Measurements from ENCODE around the gene PRICKLE1.
"Not testable (repeated sequence)": the region's sequence is repeated elsewhere in the genome, so short reads cannot be mapped to it uniquely, and the experiment has no call there.

Gene PRICKLE1

DNA sequence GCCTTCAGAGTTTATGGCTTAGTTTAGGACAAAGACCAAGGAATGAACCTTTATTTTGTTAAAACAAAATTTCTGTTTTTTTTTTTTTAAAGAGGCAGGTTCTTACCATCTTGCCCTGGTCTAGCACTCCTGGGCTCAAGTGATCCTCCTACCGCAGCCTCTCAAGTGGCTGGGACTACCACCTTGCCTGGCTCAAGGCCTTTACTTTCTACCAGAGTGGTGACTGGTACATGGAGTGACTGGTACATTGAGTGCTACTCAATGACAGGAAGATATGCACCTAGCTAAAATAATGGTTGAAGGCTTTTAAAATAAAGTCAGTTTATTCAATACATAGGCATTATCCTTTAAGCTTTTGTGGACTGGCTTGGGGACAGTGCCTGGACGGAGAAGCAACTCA, 32.6 kb downstream of the PRICKLE1 start:
- in situ Hi-C loops (cut with MboI; ENCODE audit: low sequenced_read_pairs, unreplicated experiment), result no loop called here
- TF ChIP-seq CTCF (IDR thresholded peaks at IDR 0.05; ENCODE audit: borderline replicate concordance, control extremely low read depth, extremely low read depth, insufficient read depth, missing control alignments), result no peak
- DNase-seq (ENCODE audit: low spot score), result no peak

DNA sequence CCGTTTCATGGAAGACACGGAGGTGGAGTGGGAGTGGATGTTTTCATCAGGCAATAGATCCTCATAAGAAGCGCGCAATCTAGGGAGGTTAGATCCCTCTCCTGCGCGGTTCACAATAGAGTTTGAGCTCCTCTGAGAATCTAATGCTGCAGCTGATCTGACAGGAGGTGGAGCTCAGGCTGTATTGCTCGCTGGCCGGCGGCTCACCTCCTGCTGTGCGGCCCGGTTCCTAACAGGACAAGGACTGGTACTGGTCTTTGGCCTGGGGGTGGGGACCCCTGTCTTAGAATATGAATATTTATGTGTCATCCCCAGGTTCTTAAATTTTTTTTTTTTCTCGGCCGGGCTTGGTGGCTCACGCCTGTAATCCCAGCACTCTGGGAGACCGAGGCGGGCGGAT, 36.7 kb downstream of the PRICKLE1 start:
- TF ChIP-seq CTCF (IDR thresholded peaks at IDR 0.05; ENCODE audit: borderline replicate concordance, control extremely low read depth, extremely low read depth, insufficient read depth, missing control alignments), result no peak
- in situ Hi-C loops (cut with MboI; ENCODE audit: low sequenced_read_pairs, unreplicated experiment), result no loop called here
- DNase-seq (ENCODE audit: low spot score), result no peak

DNA sequence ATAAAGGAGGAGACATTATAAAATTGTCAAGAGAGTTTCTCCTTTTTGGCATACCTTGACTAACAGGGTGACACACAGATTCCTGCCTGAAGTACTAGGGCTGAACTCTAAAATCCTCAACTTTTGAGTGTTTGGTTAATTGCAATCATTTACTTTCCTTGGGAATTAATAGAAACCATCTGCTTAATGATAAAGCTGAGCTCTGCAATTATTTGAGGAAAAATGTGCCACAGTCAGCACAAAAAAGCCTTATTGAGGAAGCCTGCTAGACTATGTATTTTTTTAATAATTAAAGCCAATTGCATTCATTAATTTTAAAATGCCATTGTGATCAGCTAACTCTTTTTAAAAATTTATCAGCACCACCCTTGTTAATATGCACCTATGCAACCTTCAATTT, 38.7 kb downstream of the PRICKLE1 start:
- no peak for DNase-seq (ENCODE audit: low spot score)
- no peak for TF ChIP-seq CTCF (IDR thresholded peaks at IDR 0.05; ENCODE audit: borderline replicate concordance, control extremely low read depth, extremely low read depth, insufficient read depth, missing control alignments)
- in situ Hi-C loops (cut with MboI; ENCODE audit: low sequenced_read_pairs, unreplicated experiment), result no loop called here

- TF ChIP-seq CTCF (IDR thresholded peaks at IDR 0.05; ENCODE audit: borderline replicate concordance, control extremely low read depth, extremely low read depth, insufficient read depth, missing control alignments), result no peak
- DNase-seq (ENCODE audit: low spot score), result no peak
- in situ Hi-C loops (cut with MboI; ENCODE audit: low sequenced_read_pairs, unreplicated experiment), result no loop called here
Observed at GRCh38 chr12:42546709-42547108, 42.8 kb downstream of the PRICKLE1 start.

DNA sequence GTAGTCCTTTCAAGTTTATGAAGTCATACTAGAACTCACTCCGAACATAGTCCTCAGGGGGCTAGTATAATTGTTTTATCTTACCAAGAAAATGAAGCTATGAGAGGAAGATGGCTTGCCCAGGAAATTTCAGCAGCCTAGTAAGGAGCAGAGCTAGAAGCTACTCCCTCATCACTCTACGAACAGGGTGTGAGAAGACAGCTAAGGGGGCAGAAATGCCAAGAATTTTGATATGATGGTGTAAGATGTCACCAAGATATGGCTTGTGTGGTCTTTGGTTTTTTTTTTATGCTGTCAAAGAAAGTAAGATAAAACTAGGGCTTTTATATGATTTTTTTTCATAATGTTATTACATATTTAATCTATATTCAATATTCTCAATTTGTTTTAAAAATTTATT, 47.6 kb downstream of the PRICKLE1 start:
- DNase-seq (ENCODE audit: low spot score), result no peak
- in situ Hi-C loops (cut with MboI; ENCODE audit: low sequenced_read_pairs, unreplicated experiment), result no loop called here
- no peak for TF ChIP-seq CTCF (IDR thresholded peaks at IDR 0.05; ENCODE audit: borderline replicate concordance, control extremely low read depth, extremely low read depth, insufficient read depth, missing control alignments)

- DNase-seq (ENCODE audit: low spot score); in situ Hi-C loops (cut with MboI; ENCODE audit: low sequenced_read_pairs, unreplicated experiment): not testable (repeated sequence)
Observed at GRCh38 chr12:42541308-42541707, 48.2 kb downstream of the PRICKLE1 start.

GRCh38 chr12:42539696-42540095, 49.9 kb downstream of the PRICKLE1 start:
- in situ Hi-C loops (cut with MboI; ENCODE audit: low sequenced_read_pairs, unreplicated experiment), result no loop called here
- no peak for DNase-seq (ENCODE audit: low spot score)
- TF ChIP-seq CTCF (IDR thresholded peaks at IDR 0.05; ENCODE audit: borderline replicate concordance, control extremely low read depth, extremely low read depth, insufficient read depth, missing control alignments), result no peak
